Central memory CD4-positive, alpha-beta T cell (primary cell): Measurements from ENCODE around the gene NOP9.

Experiments used
- DNase-seq: peaks from one replicate; pipeline ENCODE4 v3.0.0; 2022

Gene NOP9

GRCh38 chr14:24309538-24310264, 10.1 kb downstream of the NOP9 start, which contains the start of gene LTB4R2:
Gene LTB4R2 (plus strand): TSS chr14:24310140. CDS start chr14:24310665, 525 bp downstream.
- DNase-seq, result no peak

DNA sequence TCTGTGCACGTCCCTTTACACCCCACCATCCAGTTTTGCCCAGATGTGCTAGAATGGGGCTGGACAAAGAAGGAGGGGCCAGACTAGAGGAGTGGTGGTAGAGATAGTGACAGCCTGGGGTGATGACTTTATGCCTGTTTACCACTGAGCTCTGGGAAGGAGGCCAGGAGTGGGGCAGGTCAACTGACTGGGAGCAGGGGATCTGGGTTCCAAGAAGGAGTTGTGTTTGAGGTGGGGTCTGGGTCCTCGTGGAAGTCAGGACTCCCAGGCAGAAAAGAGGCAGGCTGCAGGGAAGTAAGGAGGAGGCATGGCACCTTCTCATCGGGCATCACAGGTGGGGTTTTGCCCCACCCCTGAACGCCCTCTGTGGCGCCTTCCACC, 10.6 kb downstream of the NOP9 start:
- DNase-seq, result no peak

GRCh38 chr14:24310646-24311604, 11.3 kb downstream of the NOP9 start, which contains the start of gene LTB4R:
Gene LTB4R (plus strand): TSS chr14:24311502. CDS start chr14:24315652, 4,150 bp downstream.
- DNase-seq, result peak; percentile 71

DNA sequence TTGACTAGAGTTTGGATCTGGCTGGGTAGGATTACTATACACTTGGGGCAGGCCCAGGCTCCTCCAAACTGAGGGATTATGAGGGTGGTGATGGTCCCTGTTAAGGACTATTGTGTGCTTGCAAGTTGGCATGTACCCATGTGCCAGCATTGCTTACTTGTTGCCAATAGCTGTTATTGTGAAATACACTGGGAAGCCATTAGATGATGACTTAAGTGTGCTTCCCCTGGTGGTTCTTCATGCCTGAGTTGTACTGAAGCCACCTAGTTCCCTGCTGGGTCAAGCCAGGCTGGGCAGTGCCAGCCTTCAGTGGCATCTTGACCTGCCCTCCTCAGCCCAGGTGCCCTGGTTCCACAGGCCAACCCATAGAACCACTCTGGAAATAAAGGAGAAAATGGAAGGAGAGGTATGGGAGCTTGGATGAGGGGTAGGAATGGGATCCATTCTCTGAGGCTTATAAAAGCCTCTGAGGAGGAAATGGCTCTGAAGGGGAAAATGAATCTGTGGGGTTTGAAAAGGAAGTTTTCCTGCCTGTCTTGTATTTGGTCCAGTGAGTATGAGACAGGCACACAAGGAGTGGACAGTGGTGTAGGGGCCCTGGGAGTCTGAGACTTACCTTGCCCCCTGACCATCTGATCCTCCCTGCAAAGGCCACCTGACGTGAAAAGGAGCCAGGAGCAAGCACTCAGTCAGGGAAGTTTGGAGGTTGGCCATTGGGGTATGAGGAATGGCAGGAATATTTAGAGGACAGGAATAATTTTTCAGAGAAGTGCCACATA, 12.4 kb downstream of the NOP9 start:
- no peak for DNase-seq

DNA sequence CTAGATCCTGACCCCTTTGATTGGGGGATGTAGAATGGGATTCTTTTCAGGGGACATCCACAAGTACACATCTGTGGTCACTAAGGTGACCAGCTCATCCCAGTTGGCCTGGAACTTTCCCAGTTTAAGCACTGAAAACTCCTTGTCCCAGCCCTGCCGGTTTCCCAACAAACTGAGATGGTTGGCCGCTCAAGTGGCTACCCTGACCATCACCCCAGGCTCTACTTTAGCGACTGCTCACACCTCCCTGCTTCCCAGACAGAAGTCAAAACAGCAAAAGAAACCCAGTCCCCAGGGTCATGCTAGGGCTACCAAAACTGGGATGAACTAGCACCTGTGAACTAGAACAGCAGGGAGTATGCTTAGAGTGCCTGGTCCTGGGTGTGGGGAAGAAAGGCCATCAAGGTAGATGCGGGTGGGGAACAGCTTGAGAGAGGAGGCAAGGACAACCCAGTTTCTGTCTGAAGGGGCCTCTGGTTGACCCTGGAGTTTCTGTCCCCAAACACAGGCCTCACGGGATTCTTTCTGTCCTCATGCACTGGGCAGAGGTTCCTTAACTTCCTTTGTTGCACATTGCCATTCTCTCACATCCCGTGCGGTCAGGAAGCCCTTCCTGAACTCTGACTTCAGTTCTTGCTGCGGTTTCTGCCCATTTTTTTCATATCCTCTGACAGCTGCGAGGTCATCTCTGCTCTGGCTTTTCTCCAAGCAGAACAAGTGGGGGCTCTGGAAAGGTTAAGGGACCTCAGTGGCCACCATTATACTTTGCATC, 13.3 kb downstream of the NOP9 start:
- DNase-seq, result peak; percentile 65

DNA sequence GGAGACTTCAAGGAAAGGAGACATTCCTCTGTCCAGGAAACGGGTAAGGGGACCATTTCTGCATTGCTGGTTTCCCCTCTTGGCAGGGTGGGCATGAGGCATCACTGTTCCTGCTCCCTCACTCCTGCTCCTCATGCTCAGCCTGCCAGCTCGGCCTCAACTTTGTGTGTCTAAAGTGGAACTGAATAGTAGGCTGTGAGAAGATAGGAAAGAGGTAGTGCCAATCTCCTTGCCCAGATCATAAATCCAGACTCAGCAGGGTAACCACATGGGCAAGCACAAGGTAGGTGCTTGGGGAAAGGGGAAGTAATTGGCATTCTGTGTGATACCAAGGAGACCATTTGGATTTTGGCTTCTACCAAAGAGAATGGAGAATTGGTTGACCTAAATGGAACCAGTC, 14.3 kb downstream of the NOP9 start:
- DNase-seq, result no peak

DNA sequence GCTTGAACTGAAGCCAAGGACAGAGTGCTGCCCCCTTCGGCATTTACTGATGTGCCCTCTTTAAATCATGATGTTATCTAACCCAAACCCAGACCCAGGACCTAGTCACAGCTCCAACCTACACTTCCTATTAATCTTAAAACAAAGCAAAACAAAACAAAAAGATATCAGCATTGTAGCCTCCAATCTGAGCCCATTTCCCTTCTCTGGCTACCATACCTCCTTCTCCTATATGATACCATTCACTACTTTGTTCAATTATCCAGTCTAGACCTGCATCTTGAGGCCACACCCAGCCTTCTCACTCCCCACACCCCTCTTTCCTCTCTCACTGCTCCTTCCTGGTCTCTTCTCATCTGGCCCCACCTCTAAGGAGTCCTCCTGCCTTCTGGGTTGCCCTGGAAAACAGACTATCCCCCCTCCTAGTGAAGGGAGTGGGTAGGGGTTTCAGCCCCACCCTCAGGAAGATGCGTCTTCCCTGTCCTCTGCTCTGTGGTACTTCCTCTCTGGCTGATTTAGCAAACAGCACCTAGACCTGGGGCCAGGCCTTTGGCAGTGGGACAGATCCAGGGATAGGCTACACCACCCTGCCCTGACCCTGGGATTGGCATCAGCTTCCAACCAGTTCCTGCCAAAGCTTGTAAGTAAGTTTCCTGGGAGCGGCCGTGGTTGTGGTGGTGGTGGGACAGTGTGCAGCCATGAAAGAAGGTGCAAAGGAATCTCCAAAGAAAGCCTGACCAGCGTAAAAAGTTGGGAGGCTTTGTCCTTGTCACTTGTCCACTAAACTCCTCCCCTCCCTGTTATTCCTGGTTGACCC, 14.9 kb downstream of the NOP9 start:
- no peak for DNase-seq

- no peak for DNase-seq
These were observed 15.7 kb downstream of the NOP9 start for GRCh38 chr14:24315243-24315806.

- no peak for DNase-seq
These were observed 16.4 kb downstream of the NOP9 start for GRCh38 chr14:24315807-24316596.

GRCh38 chr14:24316597-24316950, 16.9 kb downstream of the NOP9 start:
- no peak for DNase-seq

GRCh38 chr14:24317141-24317928, 17.7 kb downstream of the NOP9 start:
- DNase-seq, result no peak

- DNase-seq, result no peak
These were observed 21.7 kb downstream of the NOP9 start for GRCh38 chr14:24321212-24321975.

DNA sequence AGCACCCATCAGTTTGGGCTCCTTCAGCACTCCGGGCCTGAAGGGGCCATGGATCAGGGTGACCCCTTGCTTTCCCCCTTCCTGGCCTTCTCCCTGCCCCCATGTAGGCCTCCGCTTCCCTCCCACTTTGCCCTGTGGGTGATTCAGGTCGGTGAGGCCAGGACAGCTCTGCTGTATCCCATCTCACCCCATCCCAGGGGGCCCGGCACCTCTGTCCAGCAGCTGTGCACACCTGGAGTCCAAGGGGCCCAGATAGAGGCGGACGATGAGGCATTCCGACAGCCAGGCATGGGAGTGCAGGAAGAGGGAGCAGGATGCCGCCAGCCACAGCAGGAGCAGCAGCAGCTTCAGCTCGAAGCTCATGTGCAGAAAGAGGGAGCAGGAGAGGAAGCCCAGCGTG, 23.0 kb downstream of the NOP9 start:
- no peak for DNase-seq

GRCh38 chr14:24323341-24323740, 23.7 kb downstream of the NOP9 start:
- no peak for DNase-seq

DNA sequence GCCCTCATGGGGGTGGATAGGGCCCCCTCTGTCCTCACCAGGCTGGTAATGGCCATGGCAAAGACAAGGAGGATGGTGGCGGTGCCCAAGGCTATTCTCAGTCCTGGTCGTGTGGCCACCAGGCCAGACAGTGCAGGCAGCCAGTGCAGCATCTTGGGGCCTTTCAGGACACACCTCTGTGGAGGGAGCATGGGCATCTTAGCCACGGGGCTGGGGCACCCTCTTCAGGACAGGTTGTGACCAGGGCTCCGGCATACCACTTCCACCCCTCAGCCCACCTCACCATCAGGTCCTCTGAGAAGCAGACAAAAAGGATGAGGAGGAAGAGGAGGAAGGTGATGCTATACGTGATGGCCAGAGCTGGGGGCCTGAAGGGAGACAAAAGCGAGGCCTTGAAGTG, 24.4 kb downstream of the NOP9 start:
- no peak for DNase-seq

DNA sequence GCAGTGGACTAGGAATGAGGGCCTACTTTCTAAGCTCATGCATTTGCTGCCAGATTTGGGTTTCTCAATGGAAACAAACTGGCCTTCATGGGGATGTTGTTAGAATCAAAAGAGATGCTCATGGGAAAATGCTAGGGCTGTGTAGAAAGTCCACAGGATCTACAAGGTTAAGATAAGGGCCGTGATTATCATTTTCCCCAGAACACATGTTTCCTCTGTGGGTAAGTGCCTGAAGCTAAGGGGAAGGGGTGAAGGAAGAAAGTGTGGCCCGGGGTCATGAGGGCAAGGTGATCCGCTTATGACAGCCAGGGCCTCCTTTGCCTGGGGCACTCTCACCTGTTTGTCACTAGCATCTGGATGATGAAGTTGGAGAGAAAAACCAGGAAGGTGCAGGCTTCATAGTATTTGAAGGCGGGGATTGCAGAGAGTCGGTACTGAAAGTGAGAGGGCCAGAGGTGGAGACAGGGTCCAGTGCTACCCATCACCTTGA, 25.4 kb downstream of the NOP9 start:
- no peak for DNase-seq

GRCh38 chr14:24325963-24326362, 26.3 kb downstream of the NOP9 start:
- no peak for DNase-seq

DNA sequence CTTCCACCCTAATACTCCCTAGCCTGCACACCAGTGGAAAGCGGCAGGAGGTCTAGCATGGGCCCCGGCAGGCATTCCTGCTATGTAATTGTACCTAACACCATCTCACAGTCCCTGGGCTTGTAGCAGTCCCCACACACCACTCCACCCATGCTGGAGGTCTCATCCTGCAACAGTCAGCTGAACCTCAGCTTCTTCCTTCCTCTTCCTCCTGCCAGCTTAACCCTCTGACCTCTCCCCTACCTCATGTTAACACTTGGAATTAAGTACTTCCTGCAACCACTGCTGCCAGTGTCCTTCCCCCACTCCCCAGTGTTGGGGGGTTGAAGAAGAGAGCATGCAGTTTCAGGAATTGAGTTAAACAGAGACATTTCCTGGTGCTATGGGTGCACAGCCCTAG, 27.7 kb downstream of the NOP9 start:
- DNase-seq, result no peak
